ENCODE results near the gene CA9.

- TF ChIP-seq POLR2AphosphoS5 (IDR thresholded peaks at IDR 0.05) (no peak), EP300 (IDR thresholded peaks at IDR 0.05) (no peak)
- TF ChIP-seq, protein P1, sequence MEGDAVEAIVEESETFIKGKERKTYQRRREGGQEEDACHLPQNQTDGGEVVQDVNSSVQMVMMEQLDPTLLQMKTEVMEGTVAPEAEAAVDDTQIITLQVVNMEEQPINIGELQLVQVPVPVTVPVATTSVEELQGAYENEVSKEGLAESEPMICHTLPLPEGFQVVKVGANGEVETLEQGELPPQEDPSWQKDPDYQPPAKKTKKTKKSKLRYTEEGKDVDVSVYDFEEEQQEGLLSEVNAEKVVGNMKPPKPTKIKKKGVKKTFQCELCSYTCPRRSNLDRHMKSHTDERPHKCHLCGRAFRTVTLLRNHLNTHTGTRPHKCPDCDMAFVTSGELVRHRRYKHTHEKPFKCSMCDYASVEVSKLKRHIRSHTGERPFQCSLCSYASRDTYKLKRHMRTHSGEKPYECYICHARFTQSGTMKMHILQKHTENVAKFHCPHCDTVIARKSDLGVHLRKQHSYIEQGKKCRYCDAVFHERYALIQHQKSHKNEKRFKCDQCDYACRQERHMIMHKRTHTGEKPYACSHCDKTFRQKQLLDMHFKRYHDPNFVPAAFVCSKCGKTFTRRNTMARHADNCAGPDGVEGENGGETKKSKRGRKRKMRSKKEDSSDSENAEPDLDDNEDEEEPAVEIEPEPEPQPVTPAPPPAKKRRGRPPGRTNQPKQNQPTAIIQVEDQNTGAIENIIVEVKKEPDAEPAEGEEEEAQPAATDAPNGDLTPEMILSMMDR (IDR thresholded peaks at IDR 0.05) = no peak
Measured at GRCh38 chr9:35730486-35730854, 56.7 kb downstream of the CA9 start.
